A673 (cell line): ENCODE data around the gene RPH3AL. TPM values are rescaled to one million over a fixed set of nuclear protein-coding genes. Genes with fewer than 3 reads are reported as not detected.

Source experiments
- BruUV-seq: library from RNA; stranded (reverse); fragments of 400-500 nt; replicated peaks from 2 replicates; lab custom pipeline; 2021; lab: Mats Ljungman, UMichigan
- CTCF ChIA-PET: fragments of 300-600 bp; sonication (Branson Sonifier 250); formaldehyde crosslinking; loops from one replicate; lab custom pipeline; 2022; ENCODE audit warnings: antibody characterized with exemption; lab: Charles Lee
- POLR2A ChIA-PET: fragments of 300-600 bp; sonication (Branson Sonifier 250); formaldehyde crosslinking; loops from one replicate; lab custom pipeline; 2022; ENCODE audit warnings: antibody characterized with exemption; ENCODE audit not compliant: low non-redundant PET; lab: Charles Lee
- DNase-seq: peaks from one replicate; pipeline ENCODE4 v3.0.0-alpha.2; 2015; ENCODE audit warnings: low spot score
- H3K27ac ChIP-seq: fragments of 200-600 bp; sonication (generic); 2 replicates; pipeline ENCODE4 v1.5.1; 2016; ENCODE audit warnings: mixed run types, low read depth, mild to moderate bottlenecking, mixed read lengths, antibody characterized with exemption, low read length; ENCODE audit not compliant: poor library complexity, severe bottlenecking
- H3K27me3 ChIP-seq: fragments of 200-600 bp; sonication (generic); replicated peaks from 2 replicates; pipeline ENCODE4 v1.6.1; 2017; ENCODE audit warnings: mixed run types, low read depth, mild to moderate bottlenecking, mixed read lengths, antibody characterized with exemption, low read length; ENCODE audit not compliant: insufficient read depth, poor library complexity
- H3K36me3 ChIP-seq: fragments of 200-600 bp; sonication (generic); 2 replicates; pipeline ENCODE4 v1.6.1; 2016; ENCODE audit warnings: mixed run types, mild to moderate bottlenecking, mixed read lengths, antibody characterized with exemption, low read length; ENCODE audit not compliant: insufficient read depth, poor library complexity, severe bottlenecking
- H3K4me1 ChIP-seq: fragments of 200-600 bp; sonication (generic); 2 replicates; pipeline ENCODE4 v1.6.1; 2017; ENCODE audit warnings: mixed run types, mild to moderate bottlenecking, mixed read lengths, antibody characterized with exemption, low read length; ENCODE audit not compliant: insufficient read depth, poor library complexity, severe bottlenecking
- H3K4me3 ChIP-seq: fragments of 200-600 bp; sonication (generic); 2 replicates; pipeline ENCODE4 v1.5.1; 2016; ENCODE audit warnings: low read depth, mixed run types, mild to moderate bottlenecking, mixed read lengths, low read length; ENCODE audit not compliant: poor library complexity, severe bottlenecking
- H3K9me3 ChIP-seq: fragments of 200-600 bp; sonication (generic); 2 replicates; pipeline ENCODE4 v1.6.1; 2016; ENCODE audit warnings: mixed run types, low read depth, mild to moderate bottlenecking, mixed read lengths, antibody characterized with exemption, low read length; ENCODE audit not compliant: poor library complexity, severe bottlenecking
- EZH2 ChIP-seq: fragments of 200-600 bp; sonication (generic); IDR thresholded peaks from 2 replicates; pipeline ENCODE4 v1.6.1; 2017; ENCODE audit warnings: borderline replicate concordance, low read depth, mild to moderate bottlenecking, mixed read lengths, antibody characterized with exemption, low read length; ENCODE audit not compliant: poor library complexity, severe bottlenecking
- intact Hi-C: fragments of 100-400 bp; cut with micrococcal nuclease; formaldehyde crosslinking; loops from one replicate; pipeline ENCODE4 v1.10.0; 2022; ENCODE audit not compliant: unreplicated experiment
- total RNA-seq: library from RNA; stranded (reverse); gene quantifications from 2 replicates; pipeline ENCODE4 v1.2.3, GENCODE V29; 2021
- TF ChIP-seq, protein P1 (sequence below): fragments of 300-800, 200-600 bp; sonication (generic); conservative IDR thresholded peaks from 2 replicates; pipeline ENCODE4 v1.5.1; 2017; ENCODE audit warnings: low read depth, mild to moderate bottlenecking, antibody characterized with exemption, low read length, moderate library complexity, mixed read lengths

RPH3AL gene
- total RNA-seq, 1 experiment from 2014 or later = 0.82 TPM

- TF ChIP-seq, protein P1, sequence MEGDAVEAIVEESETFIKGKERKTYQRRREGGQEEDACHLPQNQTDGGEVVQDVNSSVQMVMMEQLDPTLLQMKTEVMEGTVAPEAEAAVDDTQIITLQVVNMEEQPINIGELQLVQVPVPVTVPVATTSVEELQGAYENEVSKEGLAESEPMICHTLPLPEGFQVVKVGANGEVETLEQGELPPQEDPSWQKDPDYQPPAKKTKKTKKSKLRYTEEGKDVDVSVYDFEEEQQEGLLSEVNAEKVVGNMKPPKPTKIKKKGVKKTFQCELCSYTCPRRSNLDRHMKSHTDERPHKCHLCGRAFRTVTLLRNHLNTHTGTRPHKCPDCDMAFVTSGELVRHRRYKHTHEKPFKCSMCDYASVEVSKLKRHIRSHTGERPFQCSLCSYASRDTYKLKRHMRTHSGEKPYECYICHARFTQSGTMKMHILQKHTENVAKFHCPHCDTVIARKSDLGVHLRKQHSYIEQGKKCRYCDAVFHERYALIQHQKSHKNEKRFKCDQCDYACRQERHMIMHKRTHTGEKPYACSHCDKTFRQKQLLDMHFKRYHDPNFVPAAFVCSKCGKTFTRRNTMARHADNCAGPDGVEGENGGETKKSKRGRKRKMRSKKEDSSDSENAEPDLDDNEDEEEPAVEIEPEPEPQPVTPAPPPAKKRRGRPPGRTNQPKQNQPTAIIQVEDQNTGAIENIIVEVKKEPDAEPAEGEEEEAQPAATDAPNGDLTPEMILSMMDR = no peak
- no peak for TF ChIP-seq EZH2
- BruUV-seq = no TSS peak
- no peak for DNase-seq
- ChIA-PET POLR2A (no interaction called here), CTCF (no interaction called here)
- H3K4me1 ChIP-seq = no peaks in the 10 kb centered on the region
- H3K36me3 ChIP-seq = no peaks in the 10 kb centered on the region
- H3K27ac ChIP-seq = no peak overlapping the region
- H3K9me3 ChIP-seq = no peaks in the 10 kb centered on the region
- peaks cover 34% of the 10 kb centered on the region for H3K27me3 ChIP-seq
- peak overlapping the region; percentile 46 for H3K4me3 ChIP-seq
- intact Hi-C loops = no loop called here
Observed at GRCh38 chr17:182050-182751, 170.4 kb downstream of the RPH3AL start.

DNA sequence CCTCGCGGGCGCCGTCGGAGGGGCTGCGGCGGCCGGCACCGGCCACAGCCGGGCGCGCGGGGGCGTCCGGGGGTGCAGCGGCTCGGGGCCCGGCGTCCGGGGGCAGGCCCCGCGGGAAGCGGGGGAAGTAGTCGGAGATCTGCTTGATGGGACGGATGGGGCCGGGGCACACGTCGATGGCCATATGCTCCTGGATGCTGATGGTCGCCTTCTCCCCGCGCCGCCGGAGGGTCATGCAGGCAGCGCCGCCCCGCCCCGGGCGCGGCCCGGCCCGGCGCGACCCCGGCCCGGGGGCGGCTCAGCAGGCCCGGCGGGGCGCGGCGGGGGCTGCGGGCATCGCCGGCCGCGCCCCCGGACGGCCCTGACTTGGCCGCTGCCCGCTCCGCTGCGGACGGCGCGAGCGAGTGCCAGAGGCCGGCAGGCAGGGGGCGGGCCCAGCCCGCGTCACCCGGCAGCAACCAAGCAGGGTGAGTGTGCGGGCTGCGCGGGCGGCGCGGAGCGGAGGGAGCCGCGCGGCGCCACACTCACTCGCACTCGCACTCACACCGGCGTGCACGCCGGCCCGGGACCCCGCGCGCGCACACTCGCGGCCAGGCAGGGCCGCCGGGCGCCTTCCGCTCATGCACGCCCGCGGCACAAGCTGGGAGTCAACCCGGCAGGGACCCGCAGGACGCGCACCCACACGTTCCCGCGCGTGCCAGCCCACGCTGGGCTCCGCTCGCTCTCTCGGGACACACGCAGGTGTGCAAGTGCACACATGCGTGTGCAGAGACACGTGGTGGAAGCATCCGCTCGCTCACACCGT, 171.2 kb downstream of the RPH3AL start, which contains the start of gene DOC2B:
Gene DOC2B, minus strand, starts transcription at position 406 of the 805 bp plus-strand sequence. Its CDS starts 171 bp downstream, at position 235.
- ChIA-PET CTCF (no interaction called here), POLR2A (no interaction called here)
- Histone ChIP-seq H3K9me3 (no peaks in the 10 kb centered on the region), H3K36me3 (no peaks in the 10 kb centered on the region), H3K4me3 (peak within 1 kb of the TSS; percentile 46), H3K27ac (no peak within 1 kb of the TSS), H3K4me1 (no peaks in the 10 kb centered on the region), H3K27me3 (peaks cover 34% of the 10 kb centered on the region)
- DNase-seq = peak; percentile 22
- no TSS peak for BruUV-seq
- no peak for TF ChIP-seq EZH2
- TF ChIP-seq, protein P1 = no peak
- intact Hi-C loops = no loop called here

GRCh38 chr17:180381-181244, 172.0 kb downstream of the RPH3AL start:
- H3K4me1 ChIP-seq = no peaks in the 10 kb centered on the region
- peak; percentile 73 for TF ChIP-seq EZH2
- TF ChIP-seq, protein P1 = no peak
- peak overlapping the region; percentile 46 for H3K4me3 ChIP-seq
- no TSS peak for BruUV-seq
- ChIA-PET POLR2A (interaction anchor here (0.6 kb wide), 1 partner anchor 808 kb away, joined by 3 read pairs; no protein-coding TSS in a partner anchor), CTCF (no interaction called here)
- no peaks in the 10 kb centered on the region for H3K36me3 ChIP-seq
- intact Hi-C loops = no loop called here
- H3K9me3 ChIP-seq = no peaks in the 10 kb centered on the region
- H3K27me3 ChIP-seq = peaks cover 34% of the 10 kb centered on the region
- DNase-seq = no peak
- no peak overlapping the region for H3K27ac ChIP-seq
